CD4-positive, alpha-beta memory T cell (primary cell): ENCODE measurements around the gene USP16. TPM values are rescaled to one million over a fixed set of nuclear protein-coding genes. Genes with fewer than 3 reads are reported as not detected.

Experiments used
- CTCF ChIA-PET: fragments of 350-600 bp; sonication (Branson Sonifier 250); formaldehyde crosslinking; loops from one replicate; lab custom pipeline; 2021; ENCODE audit warnings: inconsistent platforms; ENCODE audit not compliant: partially characterized antibody; lab: Charles Lee
- POLR2A ChIA-PET: fragments of 350-600 bp; sonication (Branson Sonifier 250); formaldehyde crosslinking; loops from one replicate; lab custom pipeline; 2021; ENCODE audit not compliant: partially characterized antibody; lab: Charles Lee
- DNase-seq, 5 donors: peaks; one replicate each; pipeline versions ENCODE4 v3.0.0 to v3.0.0-alpha.2; 2020 to 2022; ENCODE audit warnings: mixed read lengths in 1 of 5
- H3K27ac ChIP-seq: one replicate; pipeline ENCODE4 v1.7.0; 2013; ENCODE audit warnings: low read depth, low read length
- H3K27me3 ChIP-seq: 2 replicates; pipeline ENCODE4 v1.7.0; 2013; ENCODE audit warnings: mild to moderate bottlenecking, low read length, moderate library complexity; ENCODE audit not compliant: insufficient read depth
- H3K36me3 ChIP-seq: 2 replicates; pipeline ENCODE4 v1.7.0; 2013; ENCODE audit warnings: mild to moderate bottlenecking, low read length, moderate library complexity; ENCODE audit not compliant: insufficient read depth
- H3K4me1 ChIP-seq: 2 replicates; pipeline ENCODE4 v1.7.0; 2013; ENCODE audit warnings: mild to moderate bottlenecking, low read length, moderate library complexity; ENCODE audit not compliant: insufficient read depth
- H3K4me3 ChIP-seq, 2 donors: one replicate each; pipeline ENCODE4 v1.7.0; 2013; ENCODE audit warnings: low read length in 2 of 2, mild to moderate bottlenecking in 1 of 2
- H3K9me3 ChIP-seq, 2 donors: one replicate each; pipeline ENCODE4 v1.7.0; 2013; ENCODE audit warnings: low read length in 2 of 2, control low read depth in 1 of 2; ENCODE audit not compliant: control insufficient read depth in 1 of 2
- H3K27ac Mint-ChIP-seq, 7 donors: one replicate each; pipeline ENCODE4 v1.8.0; 2020 to 2021; ENCODE audit warnings: mixed read lengths in 7 of 7, mild to moderate bottlenecking in 6 of 7, inconsistent platforms in 3 of 7, moderate library complexity in 3 of 7
- H3K27me3 Mint-ChIP-seq, 2 donors: one replicate each; pipeline ENCODE4 v1.8.0; 2020 to 2021; ENCODE audit warnings: mixed read lengths in 2 of 2
- H3K36me3 Mint-ChIP-seq, 2 donors: one replicate each; pipeline ENCODE4 v1.8.0; 2020 to 2021; ENCODE audit warnings: mixed read lengths in 2 of 2, inconsistent platforms in 1 of 2, mild to moderate bottlenecking in 1 of 2
- H3K4me1 Mint-ChIP-seq, 4 donors: one replicate each; pipeline ENCODE4 v1.8.0; 2020 to 2021; ENCODE audit warnings: mixed read lengths in 4 of 4, mild to moderate bottlenecking in 1 of 4
- H3K4me3 Mint-ChIP-seq, 8 donors: one replicate each; pipeline ENCODE4 v1.8.0; 2020 to 2021; ENCODE audit warnings: mixed read lengths in 8 of 8, mild to moderate bottlenecking in 7 of 8, moderate library complexity in 6 of 8, inconsistent platforms in 3 of 8
- H3K9me3 Mint-ChIP-seq, 8 donors: one replicate each; pipeline ENCODE4 v1.8.0; 2020 to 2021; ENCODE audit warnings: mixed read lengths in 8 of 8, mild to moderate bottlenecking in 5 of 8, inconsistent platforms in 3 of 8, moderate library complexity in 1 of 8
- intact Hi-C: fragments of 100-400 bp; cut with micrococcal nuclease; formaldehyde crosslinking; loops from one replicate; pipeline ENCODE4 v1.15.1; 2023
- polyA plus RNA-seq, 2 donors: library from polyadenylated mRNA; unstranded; fragments of 300-500 nt; fragmentation: Illumina TruSeq; gene quantifications; one replicate each; pipeline ENCODE4 v1.2.3, GENCODE V29; 2021
- total RNA-seq, 2 experiments: library from RNA; stranded (reverse); gene quantifications; one replicate each; pipeline ENCODE4 v1.2.3, GENCODE V29; 2021

USP16 gene
- total and polyA plus RNA-seq, 4 experiments from 2014 or later = 19.6 to 57.2 (median 46.6) TPM

GRCh38 chr21:29053011-29053553, 28.6 kb downstream of the USP16 start:
- peaks cover 28 to 42% of the 10 kb centered on the region in 2 donors for H3K36me3 Mint-ChIP-seq
- H3K9me3 Mint-ChIP-seq = no peaks in the 10 kb centered on the region

GRCh38 chr21:29053656-29054055, 29.2 kb downstream of the USP16 start:
- Mint-ChIP-seq H3K4me1 (no peaks in the 10 kb centered on the region), H3K9me3 (no peaks in the 10 kb centered on the region), H3K27me3 (no peaks in the 10 kb centered on the region), H3K4me3 (no peak overlapping the region), H3K36me3 (peaks cover 28 to 38% of the 10 kb centered on the region in 2 donors), H3K27ac (peak overlapping the region in 2 of 7 donors; percentile 15 to 48)
- Histone ChIP-seq H3K36me3 (peaks cover 63% of the 10 kb centered on the region), H3K4me3 (no peak overlapping the region), H3K27me3 (no peaks in the 10 kb centered on the region), H3K27ac (no peak overlapping the region), H3K4me1 (no peaks in the 10 kb centered on the region), H3K9me3 (no peaks in the 10 kb centered on the region)
- ChIA-PET POLR2A (no interaction called here), CTCF (no interaction called here)
- DNase-seq = no peak
- intact Hi-C loops = no loop called here

More at GRCh38 chr21:29053011-29053553, 28.6 kb downstream of the USP16 start:
- Histone ChIP-seq H3K36me3 (peaks cover 64% of the 10 kb centered on the region), H3K4me3 (no peak overlapping the region), H3K4me1 (no peaks in the 10 kb centered on the region), H3K27ac (no peak overlapping the region), H3K27me3 (no peaks in the 10 kb centered on the region), H3K9me3 (no peaks in the 10 kb centered on the region)
- intact Hi-C loops = no loop called here
- Mint-ChIP-seq H3K4me3 (no peak overlapping the region), H3K27ac (peak overlapping the region in 2 of 7 donors; percentile 15 to 48), H3K27me3 (no peaks in the 10 kb centered on the region), H3K4me1 (no peaks in the 10 kb centered on the region)
- POLR2A ChIA-PET = no interaction called here
- CTCF ChIA-PET = no interaction called here
- DNase-seq = no peak

- H3K4me3 Mint-ChIP-seq = no peak overlapping the region
- no peaks in the 10 kb centered on the region for H3K27me3 ChIP-seq
- H3K4me3 ChIP-seq = no peak overlapping the region
- no peaks in the 10 kb centered on the region for H3K4me1 ChIP-seq
- H3K9me3 Mint-ChIP-seq = no peaks in the 10 kb centered on the region
- no peak overlapping the region for H3K27ac ChIP-seq
- H3K27me3 Mint-ChIP-seq = no peaks in the 10 kb centered on the region
- intact Hi-C loops = no loop called here
- peaks cover 59% of the 10 kb centered on the region for H3K36me3 ChIP-seq
- no peaks in the 10 kb centered on the region for H3K4me1 Mint-ChIP-seq
- no peaks in the 10 kb centered on the region for H3K9me3 ChIP-seq
- CTCF ChIA-PET = interaction anchor here (0.9 kb wide), 1 partner anchor 79 kb away, joined by 3 read pairs; no protein-coding TSS in a partner anchor
- no peak for DNase-seq
- peaks cover 28 to 37% of the 10 kb centered on the region in 2 donors for H3K36me3 Mint-ChIP-seq
- peak overlapping the region in 1 of 7 donors; percentile 64 for H3K27ac Mint-ChIP-seq
- POLR2A ChIA-PET = interaction anchor here (0.6 kb wide), 1 partner anchor 10 kb away, joined by 3 read pairs; no protein-coding TSS in a partner anchor
Observed at GRCh38 chr21:29055080-29055479, 30.6 kb downstream of the USP16 start.

- Mint-ChIP-seq H3K4me3 (no peak overlapping the region), H3K9me3 (no peaks in the 10 kb centered on the region), H3K36me3 (peaks cover 30 to 45% of the 10 kb centered on the region in 2 donors), H3K4me1 (no peaks in the 10 kb centered on the region), H3K27me3 (no peaks in the 10 kb centered on the region), H3K27ac (peak overlapping the region in 2 of 7 donors; percentile 43 to 53)
- intact Hi-C loops = loop anchor here (2.0 kb wide), 1 partner anchor 17 kb away; the partner anchor contains the start of gene CCT8
- H3K27ac ChIP-seq = no peak overlapping the region
- H3K27me3 ChIP-seq = no peaks in the 10 kb centered on the region
- no peak for DNase-seq
- peaks cover 60% of the 10 kb centered on the region for H3K36me3 ChIP-seq
- POLR2A ChIA-PET = no interaction called here
- H3K4me3 ChIP-seq = no peak overlapping the region
- H3K4me1 ChIP-seq = no peaks in the 10 kb centered on the region
- CTCF ChIA-PET = interaction anchor here (0.9 to 1.0 kb wide), 2 partner anchors 16 to 80 kb away, joined by 3 read pairs; no protein-coding TSS in a partner anchor
- no peaks in the 10 kb centered on the region for H3K9me3 ChIP-seq
Observed at GRCh38 chr21:29056005-29056404, 31.5 kb downstream of the USP16 start.

GRCh38 chr21:29056538-29057050, 32.1 kb downstream of the USP16 start:
- intact Hi-C loops = loop anchor here (2.0 kb wide), 1 partner anchor 16 kb away; the partner anchor contains the start of gene CCT8
- Mint-ChIP-seq H3K9me3 (no peaks in the 10 kb centered on the region), H3K4me1 (peaks cover 0 to 3% (median 0%) of the 10 kb centered on the region in 4 donors), H3K36me3 (peaks cover 36 to 51% of the 10 kb centered on the region in 2 donors), H3K4me3 (no peak overlapping the region), H3K27ac (peak overlapping the region in 1 of 7 donors; percentile 53), H3K27me3 (no peaks in the 10 kb centered on the region)
- Histone ChIP-seq H3K4me1 (no peaks in the 10 kb centered on the region), H3K4me3 (no peak overlapping the region), H3K9me3 (no peaks in the 10 kb centered on the region), H3K36me3 (peaks cover 62% of the 10 kb centered on the region), H3K27me3 (no peaks in the 10 kb centered on the region), H3K27ac (no peak overlapping the region)
- POLR2A ChIA-PET = no interaction called here
- CTCF ChIA-PET = interaction anchor here (0.5 to 1.0 kb wide), 3 partner anchors 16 to 41 kb away, joined by 3 read pairs; no protein-coding TSS in a partner anchor
- no peak for DNase-seq

- intact Hi-C loops = no loop called here
- peaks cover 2 to 10% (median 5%) of the 10 kb centered on the region in 4 donors for H3K4me1 Mint-ChIP-seq
- ChIA-PET CTCF (no interaction called here), POLR2A (interaction anchor here (0.8 to 1.0 kb wide), 3 partner anchors 9 to 72 kb away, joined by 3 read pairs; partner anchors contain the start of genes CCT8 and LTN1)
- H3K36me3 Mint-ChIP-seq = peaks cover 55 to 84% of the 10 kb centered on the region in 2 donors
- Histone ChIP-seq H3K27me3 (no peaks in the 10 kb centered on the region), H3K27ac (no peak overlapping the region), H3K36me3 (peaks cover 79% of the 10 kb centered on the region), H3K4me3 (no peak overlapping the region), H3K9me3 (no peaks in the 10 kb centered on the region), H3K4me1 (peaks cover under 1% of the 10 kb centered on the region)
- no peak overlapping the region for H3K4me3 Mint-ChIP-seq
- no peaks in the 10 kb centered on the region for H3K27me3 Mint-ChIP-seq
- DNase-seq = no peak
- no peak overlapping the region for H3K27ac Mint-ChIP-seq
- no peaks in the 10 kb centered on the region for H3K9me3 Mint-ChIP-seq
Observed at GRCh38 chr21:29064850-29065481, 40.5 kb downstream of the USP16 start.

- POLR2A ChIA-PET = interaction anchor here (0.8 to 6.8 kb wide), 12 partner anchors 9 to 376 kb away, joined by 3 to 70 read pairs (median 10); partner anchors contain the start of genes BACH1, LTN1, RWDD2B and USP16
- H3K4me3 Mint-ChIP-seq = peak overlapping the region; percentile 99 to 100 (median 100)
- no peaks in the 10 kb centered on the region for H3K27me3 ChIP-seq
- H3K4me1 ChIP-seq = peaks cover 34% of the 10 kb centered on the region
- peaks cover 24 to 60% (median 41%) of the 10 kb centered on the region in 4 donors for H3K4me1 Mint-ChIP-seq
- H3K4me3 ChIP-seq = peak overlapping the region; percentile 39 to 97
- peak overlapping the region; percentile 96 to 100 (median 99) for H3K27ac Mint-ChIP-seq
- H3K9me3 ChIP-seq = no peaks in the 10 kb centered on the region
- H3K27ac ChIP-seq = peak overlapping the region; percentile 88
- peaks cover 7 to 36% of the 10 kb centered on the region in 2 donors for H3K36me3 Mint-ChIP-seq
- H3K36me3 ChIP-seq = peaks cover 10% of the 10 kb centered on the region
- no peaks in the 10 kb centered on the region for H3K27me3 Mint-ChIP-seq
- peak in 1 of 5 donors; percentile 43 for DNase-seq
- H3K9me3 Mint-ChIP-seq = peaks cover 0 to 3% (median 0%) of the 10 kb centered on the region in 8 donors
- intact Hi-C loops = loop anchor here (1.0 to 2.0 kb wide), 7 partner anchors 16 to 226 kb away; partner anchors contain the start of genes LTN1 and USP16
- CTCF ChIA-PET = interaction anchor here (1.0 to 1.3 kb wide), 3 partner anchors 10 to 300 kb away, joined by 3 to 4 read pairs (median 3); no protein-coding TSS in a partner anchor
Observed at GRCh38 chr21:29072873-29073221, 48.4 kb downstream of the USP16 start.
